GM21528 (cell line): ENCODE results near the gene AK8.
"Not testable (repeated sequence)": the region's sequence is repeated elsewhere in the genome, so short reads cannot be mapped to it uniquely, and the experiment has no call there.

Experiments
- ATAC-seq: cut with Tn5 transposase; IDR thresholded peaks from one replicate; pipeline ENCODE4 v1.9.1; 2021; ENCODE audit warnings: mild to moderate bottlenecking, moderate library complexity; ENCODE audit not compliant: unreplicated experiment, low FRiP score

AK8 gene

DNA sequence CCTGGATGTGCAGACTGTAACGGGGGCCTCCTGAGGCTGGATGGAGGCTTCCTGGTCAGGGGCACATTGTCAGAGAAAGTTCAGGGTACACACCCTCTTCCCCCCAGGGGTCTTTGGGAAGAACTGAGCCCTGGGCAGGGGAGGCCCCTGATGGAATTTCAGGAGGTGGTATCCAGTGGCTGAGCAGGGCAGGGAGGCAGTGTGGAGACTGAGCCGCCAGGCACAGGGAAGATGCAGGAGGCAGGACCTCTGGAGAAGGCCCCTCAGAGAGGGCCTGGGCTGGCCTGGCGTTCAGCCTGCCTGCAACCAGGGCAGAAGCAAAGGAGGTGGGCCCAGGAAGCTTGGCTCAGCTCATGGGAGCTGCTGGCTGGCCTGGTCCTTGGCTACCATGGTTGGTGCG is 154.3 kb downstream of the AK8 start:
- ATAC-seq = no peak

DNA sequence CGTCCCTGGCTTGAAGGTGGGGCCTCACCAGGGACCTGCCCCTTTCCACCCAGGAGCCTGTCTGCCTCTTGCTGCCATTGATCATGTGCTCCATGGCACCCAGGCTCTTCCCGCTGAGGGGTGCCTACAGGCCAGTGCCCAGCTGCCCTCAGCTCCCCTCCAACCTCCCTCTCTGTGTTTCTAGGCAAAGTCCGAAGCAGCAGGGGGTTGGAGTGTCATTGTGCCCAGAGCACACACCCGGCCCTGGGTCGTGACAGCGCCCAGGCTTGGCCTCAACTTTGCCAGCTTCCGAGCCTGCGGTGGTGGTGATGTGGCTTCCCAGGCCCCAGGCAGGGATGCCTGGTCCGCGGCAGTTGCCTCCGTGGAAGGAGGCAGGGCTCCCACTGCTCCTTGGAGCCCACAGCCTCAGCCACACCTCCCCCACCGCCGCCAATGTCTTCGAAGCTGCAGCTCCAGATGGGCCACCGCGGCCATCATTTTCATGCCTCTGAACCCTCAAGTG is 155.5 kb downstream of the AK8 start:
- ATAC-seq = no peak

DNA sequence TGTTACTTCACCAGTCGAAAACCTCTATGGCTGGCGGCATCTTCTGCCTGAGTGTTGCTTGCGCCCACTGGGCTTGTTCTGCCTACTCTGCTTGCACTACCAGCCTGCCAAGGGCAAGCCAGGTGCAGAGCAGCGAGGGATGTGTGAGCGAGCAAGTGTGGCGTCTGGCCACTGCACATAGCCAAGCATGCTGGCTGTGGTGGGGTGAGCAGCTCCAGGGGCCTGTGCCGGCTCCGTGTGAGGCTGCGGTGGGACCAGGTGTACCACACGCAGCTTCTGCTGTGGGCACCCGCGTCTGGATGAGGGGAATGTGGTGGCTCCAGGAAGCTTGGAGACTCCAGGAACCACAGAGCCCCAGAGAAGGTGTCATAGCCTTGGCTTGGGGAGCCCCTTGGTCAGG is 156.4 kb downstream of the AK8 start:
- no peak for ATAC-seq

DNA sequence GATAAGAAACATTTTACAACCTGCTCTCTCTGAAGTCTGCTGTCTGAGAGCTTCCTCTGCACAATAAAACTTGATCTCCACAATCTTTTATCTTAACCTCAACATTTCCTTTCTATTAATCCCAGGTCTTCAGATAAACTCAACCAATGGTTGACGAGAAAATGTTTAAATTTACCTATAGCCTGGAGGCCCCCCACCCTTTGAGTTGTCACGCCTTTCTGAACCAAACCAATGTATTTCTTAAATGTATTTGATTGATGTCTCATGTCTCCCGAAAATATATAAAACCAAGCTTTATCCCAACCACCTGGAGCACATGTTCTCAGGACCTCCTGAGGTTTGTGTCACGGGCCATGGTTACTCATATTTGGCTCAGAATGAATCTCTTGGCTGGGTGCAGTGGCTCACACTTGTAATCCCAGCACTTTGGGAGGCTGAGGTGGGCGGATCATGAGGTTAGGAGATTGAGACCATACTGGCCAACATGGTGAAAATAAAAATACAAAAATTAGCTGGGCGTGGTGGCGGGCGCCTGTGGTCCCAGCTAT is 159.6 kb downstream of the AK8 start:
- ATAC-seq = not testable (repeated sequence)

DNA sequence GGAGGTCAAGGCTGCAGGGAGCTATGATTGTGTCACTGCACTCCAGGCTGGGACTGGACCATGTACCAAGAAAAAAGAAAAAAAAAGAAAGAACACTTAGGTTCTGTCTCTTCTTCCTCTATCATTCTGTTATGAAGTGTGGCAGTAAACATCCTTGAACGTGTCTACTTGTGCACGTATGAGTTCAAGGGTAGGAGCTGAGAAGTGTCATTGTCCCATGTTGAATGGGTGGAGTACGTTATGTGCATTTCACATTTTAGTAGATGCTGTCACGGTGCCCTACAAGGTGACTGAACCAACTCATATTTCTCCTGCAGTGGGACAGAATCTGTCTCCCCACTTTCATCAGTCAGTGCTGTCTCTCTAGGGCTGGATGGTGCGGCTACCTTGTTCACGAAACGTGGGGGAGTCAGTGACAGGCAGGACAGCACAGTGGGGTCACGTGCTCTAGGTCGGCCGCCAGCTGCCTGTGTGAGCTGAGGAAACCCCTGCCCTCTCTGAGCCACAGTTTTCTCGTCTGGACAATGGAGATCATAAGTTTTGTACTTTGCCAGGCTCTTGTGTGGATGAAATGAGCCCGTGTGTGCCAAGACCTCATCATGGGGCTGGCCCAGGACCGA is 160.6 kb downstream of the AK8 start:
- no peak for ATAC-seq

DNA sequence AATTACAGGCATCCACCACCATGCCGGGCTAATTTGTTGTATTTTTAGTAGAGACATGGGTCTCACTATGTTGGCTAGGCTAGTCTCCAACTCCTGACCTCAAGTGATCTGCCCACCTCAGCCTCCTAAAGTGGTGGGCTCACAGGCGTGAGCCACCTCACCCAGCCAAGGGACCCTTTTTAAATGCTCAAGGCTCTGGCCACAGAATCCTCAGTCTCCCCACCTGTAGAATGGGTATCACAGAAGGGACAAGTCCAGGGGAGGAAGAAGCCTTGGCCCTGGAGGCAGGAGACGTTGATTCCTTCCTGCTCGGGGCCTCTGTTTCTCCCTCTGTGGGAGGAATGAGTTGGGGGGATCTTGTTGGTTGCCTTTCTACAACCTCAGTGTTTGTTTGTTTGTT is 162.1 kb downstream of the AK8 start:
- no peak for ATAC-seq

DNA sequence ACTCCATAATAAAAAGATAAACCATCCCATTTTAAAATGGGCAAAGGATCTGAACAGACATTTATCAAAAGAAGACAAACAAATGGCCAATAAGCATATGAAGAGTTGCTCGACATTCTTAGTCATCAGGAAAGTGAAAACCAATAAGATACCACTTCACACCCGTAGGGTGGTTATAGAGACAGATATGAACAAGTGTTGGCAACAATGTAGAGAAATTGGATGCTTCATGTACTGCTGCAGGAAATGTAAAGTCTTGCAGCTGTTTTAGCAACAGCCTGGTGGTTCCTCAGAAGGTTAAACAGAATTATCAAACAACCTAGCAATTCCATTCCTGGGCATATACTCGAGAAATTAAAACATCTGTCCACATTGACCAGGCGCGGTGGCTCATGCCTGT is 165.3 kb downstream of the AK8 start:
- ATAC-seq = no peak

DNA sequence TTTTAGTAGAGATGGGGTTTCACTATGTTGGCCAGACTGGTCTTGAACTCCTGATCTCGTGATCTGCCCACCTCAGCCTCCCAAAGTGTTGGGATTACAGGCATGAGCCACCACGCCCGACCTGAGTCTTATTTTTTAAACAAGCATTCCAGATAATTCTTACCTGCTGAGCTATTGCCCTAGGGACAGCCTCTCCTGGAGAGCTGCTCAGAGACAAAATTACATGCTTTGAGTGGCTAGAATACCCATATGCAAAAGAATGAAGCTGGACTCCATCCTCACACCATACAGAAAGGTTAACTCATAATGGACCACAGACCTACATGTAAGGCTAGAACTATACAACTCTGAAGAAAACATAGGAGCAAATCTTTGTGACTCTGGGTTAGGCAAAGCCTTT is 166.2 kb downstream of the AK8 start:
- no peak for ATAC-seq

DNA sequence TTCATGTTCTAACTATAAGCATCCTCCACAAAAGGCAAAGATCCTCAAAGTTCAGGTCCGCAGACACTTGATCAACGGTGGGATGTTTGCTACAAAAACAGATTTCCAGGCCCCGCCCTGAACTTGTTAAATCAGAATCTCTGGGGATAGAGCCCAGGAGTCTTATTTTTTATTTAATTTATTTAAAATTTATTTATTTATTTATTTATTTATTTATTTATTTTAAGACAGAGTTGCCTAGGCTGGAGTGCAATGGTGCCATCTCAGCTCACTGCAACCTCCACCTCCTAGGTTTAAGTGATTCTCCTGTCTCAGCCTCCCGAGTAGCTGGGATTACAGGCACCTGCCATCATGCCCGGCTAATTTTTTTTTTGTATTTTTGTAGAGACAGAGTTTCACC is 166.9 kb downstream of the AK8 start:
- ATAC-seq = not testable (repeated sequence)

DNA sequence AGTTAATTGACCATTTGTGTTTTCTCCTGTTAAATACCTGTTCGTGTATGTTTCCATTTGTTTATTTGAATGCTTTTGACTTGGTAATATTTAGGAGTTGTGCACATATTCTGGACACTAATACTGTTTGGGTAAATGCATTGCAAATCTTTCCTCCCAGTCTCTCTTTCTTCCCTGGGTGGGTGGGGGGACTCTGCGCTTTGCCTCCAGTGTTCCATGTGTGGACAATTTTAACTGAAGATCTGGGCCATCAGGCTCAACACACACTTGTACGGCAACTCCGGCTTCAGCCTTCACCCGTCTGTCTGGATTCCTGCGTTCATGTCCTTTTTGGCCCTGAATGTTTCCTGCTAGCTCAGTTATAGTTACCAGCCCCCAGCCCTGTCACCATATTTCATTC is 167.8 kb downstream of the AK8 start:
- ATAC-seq = no peak

DNA sequence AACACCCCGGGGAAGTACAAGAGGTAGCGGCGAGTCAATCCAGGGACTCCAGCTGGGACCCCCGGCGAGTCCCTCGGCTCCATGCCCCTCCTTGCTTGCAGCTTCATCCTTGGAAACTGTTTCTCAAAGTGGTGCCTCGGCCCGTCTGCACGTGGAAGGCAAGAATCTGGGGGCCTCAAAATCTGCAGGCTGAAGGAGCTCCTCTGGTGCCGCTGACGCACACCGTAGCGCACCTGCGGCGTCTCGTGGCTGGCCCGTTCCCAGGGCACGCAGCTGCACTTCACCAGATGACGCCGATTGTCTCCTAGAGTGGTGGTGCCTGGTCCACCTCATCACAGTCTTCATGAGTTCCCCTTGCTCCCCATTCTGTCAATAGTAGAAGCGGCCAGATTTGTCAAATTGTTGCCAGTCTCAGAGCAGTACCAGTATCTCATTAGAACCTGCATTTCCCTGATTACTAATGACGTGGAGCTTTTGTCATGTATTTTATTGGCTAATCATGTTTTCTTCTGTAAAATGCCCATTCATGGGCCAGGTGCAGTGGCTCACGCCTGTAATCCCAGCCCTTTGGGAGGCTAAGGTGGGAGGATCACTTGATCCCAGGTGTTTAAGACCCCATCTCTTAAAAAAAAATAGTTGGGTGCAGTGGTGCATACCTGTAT is 169.2 kb downstream of the AK8 start:
- no peak for ATAC-seq

DNA sequence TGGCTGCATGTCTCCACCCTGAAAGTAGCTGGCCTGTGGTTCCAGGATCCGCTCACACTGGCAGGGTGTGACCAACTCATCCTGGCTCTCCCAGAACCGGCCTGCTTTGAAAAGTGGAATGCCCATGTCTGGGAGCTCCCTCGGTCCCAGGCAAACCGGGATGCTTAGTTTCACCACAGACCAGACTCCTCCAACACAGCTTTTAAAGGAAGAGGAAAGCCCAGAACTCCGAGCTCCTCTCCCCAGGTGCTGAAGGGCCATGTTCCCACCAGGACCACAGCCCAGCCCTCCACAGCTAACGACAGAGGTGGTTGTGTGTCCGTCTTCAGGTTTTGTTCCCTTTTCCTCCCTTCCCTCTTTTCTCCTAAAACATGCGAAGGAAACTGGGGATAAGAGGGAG is 169.8 kb downstream of the AK8 start:
- ATAC-seq = no peak

DNA sequence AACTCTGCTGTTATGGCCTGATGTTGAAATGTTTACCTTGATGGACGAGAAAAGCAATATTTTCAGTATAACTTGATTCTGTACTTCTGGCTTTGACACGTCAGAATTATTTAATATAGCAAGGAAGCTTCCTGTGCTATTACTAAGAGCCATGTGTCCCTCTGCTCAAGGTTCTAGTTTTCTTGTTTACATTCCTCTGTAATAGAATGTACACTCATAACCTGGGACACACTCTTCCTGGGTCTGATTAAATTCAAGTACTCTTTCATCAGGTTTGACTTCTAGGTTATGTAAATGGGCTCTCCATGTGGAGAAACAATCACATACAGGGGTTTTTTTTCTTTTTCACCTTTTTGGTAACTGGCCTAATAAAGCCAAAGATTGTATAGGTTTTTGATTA is 174.7 kb downstream of the AK8 start:
- no peak for ATAC-seq

DNA sequence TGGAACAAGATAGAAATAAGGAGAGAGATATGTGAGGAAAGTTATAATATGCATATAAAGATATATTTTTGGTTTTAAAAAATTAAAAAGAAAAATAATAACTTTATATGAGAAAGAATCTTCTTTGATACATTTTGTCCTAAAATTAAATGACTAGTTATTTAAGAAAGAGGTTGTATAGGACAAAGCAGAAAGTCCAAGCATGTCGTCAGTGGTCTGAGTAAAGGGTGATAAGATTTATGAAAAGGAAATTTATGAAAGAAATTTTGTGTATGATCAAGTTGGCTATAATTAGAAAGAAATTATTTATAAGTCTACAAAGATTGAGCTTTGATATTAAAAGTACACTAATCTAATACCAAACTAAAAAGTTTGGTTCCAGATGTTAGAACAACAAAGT is 175.8 kb downstream of the AK8 start:
- no peak for ATAC-seq

DNA sequence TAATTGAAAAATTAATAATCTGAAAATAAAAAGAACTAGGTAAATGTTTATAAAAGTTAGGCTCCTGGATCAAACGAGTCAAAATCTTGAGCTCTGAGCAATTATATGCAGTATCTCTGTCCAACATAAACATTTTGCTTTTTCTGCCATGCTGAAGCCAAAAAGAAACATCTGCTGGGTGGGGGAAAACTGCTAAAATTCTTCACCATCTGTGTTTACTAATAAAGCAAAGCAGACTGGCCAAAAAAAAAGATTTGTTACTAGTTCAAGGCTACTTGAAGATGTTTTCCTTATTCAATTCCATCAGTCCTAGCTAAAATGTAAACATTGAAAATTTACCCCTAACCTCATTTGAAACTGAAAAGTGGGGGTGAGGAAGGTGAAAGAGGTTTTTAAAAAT is 178.1 kb downstream of the AK8 start:
- no peak for ATAC-seq

DNA sequence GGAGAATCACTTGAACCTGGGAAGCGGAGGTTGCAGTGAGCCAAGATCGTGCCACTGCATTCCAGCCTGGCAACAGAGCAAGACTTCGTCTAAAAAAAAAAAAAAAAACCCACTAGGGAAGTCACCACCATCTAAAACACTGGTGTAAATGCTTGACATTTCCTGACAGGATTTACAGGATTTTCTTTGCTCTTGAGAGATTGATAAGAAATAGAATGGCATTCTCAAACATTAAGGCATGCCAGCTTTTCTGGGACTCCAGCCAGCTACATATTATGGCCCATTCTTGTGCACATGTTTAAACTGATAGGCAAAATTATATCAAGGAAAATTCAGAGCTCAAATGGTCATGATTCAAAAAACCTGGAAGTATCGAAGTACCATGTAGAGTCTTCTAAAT is 179.1 kb downstream of the AK8 start:
- no peak for ATAC-seq

DNA sequence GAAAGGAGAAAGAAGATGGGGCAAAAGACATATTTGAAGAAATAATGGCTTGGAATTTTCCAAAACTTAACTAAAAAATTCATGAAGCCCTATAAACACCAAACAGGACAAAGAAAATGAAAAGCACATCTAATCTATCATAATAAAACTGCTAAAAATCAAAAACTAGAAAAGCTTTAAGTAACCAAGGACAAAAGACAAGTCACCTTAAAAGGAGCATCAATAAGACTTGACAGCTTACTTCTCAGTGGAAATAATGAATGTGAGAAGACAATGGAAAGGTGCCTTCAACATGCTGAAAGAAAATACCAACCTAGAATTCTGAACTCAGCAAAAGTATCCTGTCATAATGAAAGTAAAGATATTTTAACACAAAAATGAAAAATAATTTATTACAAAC is 180.9 kb downstream of the AK8 start:
- ATAC-seq = no peak

DNA sequence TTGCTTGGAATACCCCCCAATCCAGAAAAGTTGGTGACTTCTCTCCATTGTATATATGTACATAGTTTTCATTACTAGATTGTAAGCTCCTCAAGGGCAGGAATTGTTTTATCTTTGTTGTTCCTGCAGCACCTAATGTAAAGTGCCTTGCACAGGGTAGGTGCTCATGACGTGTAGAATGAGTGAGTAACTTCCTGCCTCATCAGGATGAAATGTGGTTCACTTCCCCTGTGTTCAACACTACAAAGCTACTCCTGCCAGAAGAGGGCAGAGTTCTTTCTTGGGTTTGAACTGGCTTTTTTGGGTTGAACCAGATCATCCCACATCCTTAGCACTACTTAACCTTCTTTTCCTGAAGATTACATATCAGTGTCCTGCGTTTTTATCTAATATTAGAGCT is 183.9 kb downstream of the AK8 start:
- no peak for ATAC-seq

DNA sequence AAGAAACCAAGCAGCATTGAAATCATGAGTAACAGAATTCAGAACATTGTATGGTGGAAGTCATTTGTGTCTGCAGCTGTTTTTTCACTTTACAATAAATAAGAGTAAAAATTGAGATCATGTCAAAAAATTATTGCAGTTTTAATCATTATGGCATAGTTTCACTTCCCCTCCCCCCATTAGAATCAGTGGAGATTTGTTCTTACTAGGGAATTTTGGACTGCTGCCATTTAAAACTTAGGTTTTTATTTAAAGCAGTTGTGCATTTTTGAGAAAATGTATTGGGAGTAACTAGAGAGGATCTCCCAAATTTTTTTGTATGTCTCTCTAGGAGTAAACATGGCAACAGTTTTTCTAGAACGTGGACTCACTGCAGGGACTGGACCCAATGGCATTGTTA is 187.4 kb downstream of the AK8 start:
- no peak for ATAC-seq

DNA sequence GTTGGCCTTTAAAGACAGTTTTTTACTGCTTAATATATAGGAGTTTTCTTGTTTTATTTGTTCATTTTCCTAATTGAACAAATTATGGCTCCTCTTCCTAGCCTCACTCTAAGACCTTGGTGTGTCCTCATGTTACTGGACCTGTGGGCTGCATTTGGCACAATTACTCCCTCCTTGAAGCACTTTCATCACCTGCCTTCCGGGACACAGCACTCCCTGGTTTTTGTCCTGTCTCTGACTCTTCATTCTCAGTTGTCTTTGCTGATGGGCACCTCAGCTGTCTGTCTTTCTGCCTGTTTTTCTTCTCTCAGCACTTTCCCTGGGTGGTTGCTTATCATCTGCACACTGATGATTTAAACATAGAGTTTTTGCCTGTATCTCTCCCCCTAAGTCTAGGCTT is 194.2 kb downstream of the AK8 start:
- ATAC-seq = no peak

DNA sequence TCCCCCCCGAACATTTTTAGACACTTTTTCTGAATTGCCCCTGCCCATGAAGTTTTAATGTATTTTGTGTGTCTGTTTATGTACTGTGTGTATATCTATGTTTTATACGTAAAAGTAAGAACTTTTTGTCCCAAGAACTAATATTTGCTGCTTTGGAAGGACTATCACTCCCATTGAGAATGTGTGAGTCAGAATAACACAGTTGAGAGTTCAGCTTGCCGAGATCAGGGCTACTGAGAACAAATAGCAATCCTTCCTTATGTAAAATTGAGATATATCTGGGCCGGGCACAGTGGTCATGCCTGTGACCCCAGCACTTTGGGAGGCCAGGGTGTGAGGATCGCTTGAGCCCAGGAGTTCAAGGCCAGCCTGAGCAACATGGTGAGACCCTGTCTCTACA is 196.5 kb downstream of the AK8 start:
- no peak for ATAC-seq

DNA sequence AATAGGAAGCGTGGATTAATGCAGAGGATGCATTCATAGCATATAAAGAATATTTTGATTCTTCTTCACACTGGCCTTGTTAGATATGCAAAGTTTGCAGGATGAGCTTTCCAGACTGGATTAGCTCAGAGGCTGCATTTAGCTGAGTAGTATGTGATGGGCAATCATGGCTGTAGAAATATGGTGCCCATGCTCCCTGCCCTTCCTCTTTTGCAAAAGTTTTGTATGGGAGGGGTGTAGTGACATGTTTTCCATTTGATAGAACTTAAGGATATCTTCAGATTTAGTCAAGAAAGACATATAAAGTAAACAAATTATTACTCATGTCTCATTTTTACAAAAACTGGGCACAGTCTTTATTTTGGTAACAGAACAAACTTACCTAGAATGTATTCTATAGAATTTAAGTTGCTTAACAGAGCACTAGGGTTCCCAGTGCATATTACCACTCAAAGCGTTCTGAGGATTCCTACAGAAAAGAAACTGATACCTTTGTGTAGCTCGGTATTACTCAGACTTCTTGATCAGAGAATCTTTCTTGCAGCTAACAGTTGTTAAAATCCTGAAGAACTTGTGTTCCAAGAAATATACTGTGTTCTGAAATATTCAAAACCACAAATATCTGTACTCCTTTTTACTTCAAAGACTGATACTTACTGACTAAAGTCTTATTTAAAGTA is 198.0 kb downstream of the AK8 start:
- no peak for ATAC-seq
